ENCODE results near the gene PDHX. TPM values are rescaled to one million over a fixed set of nuclear protein-coding genes. Genes with fewer than 3 reads are reported as not detected.

PDHX gene
- total and polyA plus RNA-seq, 10 of the 15 experiments (the other 5 are each of a cell fraction or from before 2014, with no cell fraction given) = 14.5 to 41.9 (median 28.0) TPM

- H3K79me2 ChIP-seq (ENCODE audit: control insufficient read depth, insufficient read depth, low read length) = no peaks in the 10 kb centered on the region
- H3K4me2 ChIP-seq (ENCODE audit: control insufficient read depth, insufficient read depth) = peak overlapping the region; percentile 79
- peak overlapping the region; percentile 6; the same call in 1 of the 2 replicates for H3K4me3 ChIP-seq
- H3K9ac ChIP-seq (ENCODE audit: control insufficient read depth, insufficient read depth, low read length) = no peak overlapping the region; the same call in 1 of the 2 replicates
- no peaks in the 10 kb centered on the region for H3K36me3 ChIP-seq (ENCODE audit: control insufficient read depth in 2 of 2, insufficient read depth in 2 of 2, low read length in 1 of 2)
- BruUV-seq (replicated peaks) = no TSS peak
- ChIA-PET POLR2A (interaction anchor here (0.6 to 1.6 kb wide), 4 partner anchors 10 to 104 kb away, joined by 3 to 4 read pairs (median 4); no protein-coding TSS in a partner anchor), CTCF (interaction anchor here (0.6 to 1.7 kb wide), 12 partner anchors 8 to 264 kb away, joined by 3 to 14 read pairs (median 3); no protein-coding TSS in a partner anchor), RAD21 (ENCODE audit: unreplicated experiment) (interaction anchor here (1.0 to 2.1 kb wide), 25 partner anchors 10 to 198 kb away, joined by 3 to 26 read pairs (median 4); partner anchors contain the start of gene CD44), SMC1A (ENCODE audit: uncharacterized antibody, unreplicated experiment) (interaction anchor here (0.6 to 2.9 kb wide), 39 partner anchors 9 to 351 kb away, joined by 3 to 27 read pairs (median 5); no protein-coding TSS in a partner anchor)
- intact Hi-C loops (cut with micrococcal nuclease; ENCODE audit: unreplicated experiment) (loop anchor here (2.0 kb wide), 1 partner anchor 78 kb away; no protein-coding TSS in a partner anchor), in situ Hi-C loops (cut with MboI) (no loop called here)
- no peak for TF ChIP-seq ZBTB4 (CRISPR knock-in tag; IDR thresholded peaks at IDR 0.05)
- TF ChIP-seq SIX5 (IDR thresholded peaks at IDR 0.05; ENCODE audit: low read depth, low read length, severe bottlenecking) = no peak
- TF ChIP-seq RB1 (IDR thresholded peaks at IDR 0.05; ENCODE audit: borderline replicate concordance) = no peak
- no peak for TF ChIP-seq CBX5 (IDR thresholded peaks at IDR 0.05; ENCODE audit: low read depth)
- TF ChIP-seq KLF5 (IDR thresholded peaks at IDR 0.05; ENCODE audit: partially characterized antibody) = no peak
- no peak for TF ChIP-seq WRNIP1 (IDR thresholded peaks at IDR 0.05; ENCODE audit: borderline replicate concordance, low read depth, low read length)
- TF ChIP-seq RELB (IDR thresholded peaks at IDR 0.05; ENCODE audit: low read depth) = no peak
- TF ChIP-seq ZNF217 (IDR thresholded peaks at IDR 0.05) = no peak
- TF ChIP-seq NFYB (IDR thresholded peaks at IDR 0.05; ENCODE audit: insufficient read depth, low read depth, low read length) = no peak
- TF ChIP-seq ZZZ3 (IDR thresholded peaks at IDR 0.05; ENCODE audit: control insufficient read depth, insufficient read length, low read depth) = no peak
- no peak for TF ChIP-seq CREB1 (IDR thresholded peaks at IDR 0.05; ENCODE audit: low read depth)
- no peak for TF ChIP-seq RFX5 (IDR thresholded peaks at IDR 0.05; ENCODE audit: low read depth, low read length)
- no peak for TF ChIP-seq HDAC2 (IDR thresholded peaks at IDR 0.05)
- no peak for TF ChIP-seq NFYA (IDR thresholded peaks at IDR 0.05; ENCODE audit: borderline replicate concordance, low read depth, low read length)
- peaks cover 26% of the 10 kb centered on the region for H3K4me1 ChIP-seq (ENCODE audit: control insufficient read depth, insufficient read depth, low read length)
- no peak for ATAC-seq
- no peak overlapping the region for H2AFZ ChIP-seq (ENCODE audit: control insufficient read depth, low read depth, low read length)
- 44% methylated on average over 4 of the region's 4 CpGs for WGBS (ENCODE audit: insufficient coverage, insufficient replicate concordance, low lambda C conversion rate, missing lambda C conversion rate)
- no peaks in the 10 kb centered on the region for H4K20me1 ChIP-seq (ENCODE audit: control insufficient read depth, insufficient read depth)
- FAIRE-seq = no peak
- H3K9me3 ChIP-seq (replicated peaks; ENCODE audit: control insufficient read depth, insufficient read depth, low read length) = no peaks in the 10 kb centered on the region
- peak overlapping the region; percentile 71 for H3K27ac ChIP-seq (ENCODE audit: control insufficient read depth, insufficient read depth)
- no peak for DNase-seq (ENCODE audit: low read depth, low spot score)
- H3K27me3 ChIP-seq (replicated peaks in 1 of 2; ENCODE audit: control insufficient read depth in 2 of 2, insufficient read depth in 2 of 2, low read length in 1 of 2) = no peaks in the 10 kb centered on the region
These were observed 124.7 kb downstream of the PDHX start for GRCh38 chr11:35041070-35041554.

All from GM12878 (cell line).